OCI-LY1 (cell line): ENCODE results near the gene ARHGEF10L.

Experiments used
- H2AFZ ChIP-seq: fragments of 200-600 bp; sonication (generic), shearing (Covaris generic); 2 replicates; pipeline ENCODE4 v1.6.0; 2014; ENCODE audit warnings: antibody characterized with exemption, mild to moderate bottlenecking, low read length
- H3F3A ChIP-seq: fragments of 200-600 bp; sonication (generic), shearing (Covaris generic); 2 replicates; pipeline ENCODE4 v1.6.0; 2014; ENCODE audit warnings: mild to moderate bottlenecking, antibody characterized with exemption, low read length, moderate library complexity; ENCODE audit not compliant: insufficient read depth
- H3K27ac ChIP-seq: fragments of 200-600 bp; sonication (generic); 2 replicates; pipeline ENCODE4 v1.5.1; 2014; ENCODE audit warnings: low read length, mixed run types, mild to moderate bottlenecking, low read depth; ENCODE audit not compliant: poor library complexity, severe bottlenecking
- H3K27me3 ChIP-seq: fragments of 200-600 bp; sonication (generic); 2 replicates; pipeline ENCODE4 v1.6.0; 2014; ENCODE audit warnings: antibody characterized with exemption, mild to moderate bottlenecking, low read length, moderate library complexity; ENCODE audit not compliant: insufficient read depth
- H3K36me3 ChIP-seq: fragments of 200-600 bp; sonication (generic); 2 replicates; pipeline ENCODE4 v1.6.1; 2014; ENCODE audit warnings: mild to moderate bottlenecking, antibody characterized with exemption, low read length, moderate library complexity, mixed read lengths; ENCODE audit not compliant: insufficient read depth
- H3K4me1 ChIP-seq: fragments of 200-600 bp; sonication (generic); 2 replicates; pipeline ENCODE4 v1.5.1; 2014; ENCODE audit warnings: mild to moderate bottlenecking, low read length, moderate library complexity; ENCODE audit not compliant: insufficient read depth, severe bottlenecking
- H3K4me2 ChIP-seq: fragments of 200-600 bp; sonication (generic), shearing (Covaris generic); 2 replicates; pipeline ENCODE4 v1.6.1; 2014; ENCODE audit warnings: low read length
- H3K4me3 ChIP-seq: fragments of 200-600 bp; sonication (generic); 2 replicates; pipeline ENCODE4 v1.5.1; 2014; ENCODE audit warnings: low read length, low read depth, mild to moderate bottlenecking, mixed read lengths; ENCODE audit not compliant: poor library complexity, severe bottlenecking
- H3K79me2 ChIP-seq: fragments of 200-600 bp; shearing (Covaris generic); 2 replicates; pipeline ENCODE4 v1.6.1; 2016; ENCODE audit warnings: mixed run types, low read length, mixed read lengths; ENCODE audit not compliant: insufficient read depth
- H3K9ac ChIP-seq: fragments of 200-600 bp; sonication (generic), shearing (Covaris generic); 2 replicates; pipeline ENCODE4 v1.6.1; 2014; ENCODE audit warnings: mild to moderate bottlenecking, low read length, mixed read lengths
- H3K9me2 ChIP-seq: fragments of 200-600 bp; sonication (generic), shearing (Covaris generic); 2 replicates; pipeline ENCODE4 v1.6.1; 2014; ENCODE audit warnings: low read depth, mild to moderate bottlenecking, low read length, mixed read lengths
- H3K9me3 ChIP-seq: fragments of 200-600 bp; shearing (Covaris generic); 2 replicates; pipeline ENCODE4 v1.6.1; 2014; ENCODE audit warnings: low read length, mixed read lengths
- H4K20me1 ChIP-seq: fragments of 200-600 bp; sonication (generic), shearing (Covaris generic); 2 replicates; pipeline ENCODE4 v1.6.0; 2016; ENCODE audit warnings: mild to moderate bottlenecking, low read length; ENCODE audit not compliant: insufficient read depth
- CTCF ChIP-seq: fragments of 200-600 bp; sonication (generic), shearing (Covaris generic); IDR thresholded peaks from 2 replicates; pipeline ENCODE4 v1.5.1; 2017; ENCODE audit warnings: mild to moderate bottlenecking, antibody characterized with exemption, low read length, moderate library complexity, mixed read lengths
- EZH2 ChIP-seq: fragments of 200-600 bp; sonication (generic), shearing (Covaris generic); IDR thresholded peaks from 2 replicates; pipeline ENCODE4 v1.8.0; 2017; ENCODE audit warnings: borderline replicate concordance, mixed run types, mild to moderate bottlenecking, antibody characterized with exemption, low read length, moderate library complexity, mixed read lengths

Gene ARHGEF10L

GRCh38 chr1:17719874-17720273 lies 180.4 kb downstream of the ARHGEF10L start:
- Histone ChIP-seq H3K79me2 (no peaks in the 10 kb centered on the region), H3K9ac (no peak overlapping the region)

GRCh38 chr1:17721444-17721843 lies 181.9 kb downstream of the ARHGEF10L start:
- no peaks in the 10 kb centered on the region for H3K79me2 ChIP-seq
- TF ChIP-seq CTCF (no peak), EZH2 (no peak)
- H3K9me2 ChIP-seq: no peaks in the 10 kb centered on the region

More at GRCh38 chr1:17719874-17720273, 180.4 kb downstream of the ARHGEF10L start:
- Histone ChIP-seq H3K4me2 (no peak overlapping the region), H4K20me1 (no peaks in the 10 kb centered on the region), H3K27me3 (0 out of 2 replicates have a peak, but pooled peaks cover 3% of the 10 kb centered on the region), H3K27ac (no peak overlapping the region), H2AFZ (no peak overlapping the region), H3K4me3 (no peak overlapping the region), H3K9me2 (no peaks in the 10 kb centered on the region), H3K36me3 (no peaks in the 10 kb centered on the region), H3F3A (no peaks in the 10 kb centered on the region), H3K9me3 (no peaks in the 10 kb centered on the region), H3K4me1 (no peaks in the 10 kb centered on the region)
- TF ChIP-seq CTCF (no peak), EZH2 (no peak)

GRCh38 chr1:17723684-17724083 lies 184.2 kb downstream of the ARHGEF10L start:
- Histone ChIP-seq H3K9me2 (no peaks in the 10 kb centered on the region), H3K27me3 (no peaks in the 10 kb centered on the region), H3K9me3 (no peaks in the 10 kb centered on the region), H3F3A (no peaks in the 10 kb centered on the region), H3K79me2 (no peaks in the 10 kb centered on the region), H2AFZ (no peak overlapping the region), H3K36me3 (no peaks in the 10 kb centered on the region), H3K27ac (no peak overlapping the region), H3K4me2 (no peak overlapping the region), H3K4me3 (no peak overlapping the region), H3K4me1 (no peaks in the 10 kb centered on the region), H4K20me1 (no peaks in the 10 kb centered on the region), H3K9ac (no peak overlapping the region)
- peak; percentile 12; the same call in 1 of the 2 replicates for TF ChIP-seq CTCF
- no peak for TF ChIP-seq EZH2

More at GRCh38 chr1:17721444-17721843, 181.9 kb downstream of the ARHGEF10L start:
- 0 out of 2 replicates have a peak, but pooled peaks cover 3% of the 10 kb centered on the region for H3K27me3 ChIP-seq
- no peak overlapping the region for H3K4me3 ChIP-seq
- no peak overlapping the region for H2AFZ ChIP-seq
- no peaks in the 10 kb centered on the region for H3K4me1 ChIP-seq
- no peaks in the 10 kb centered on the region for H3F3A ChIP-seq
- no peaks in the 10 kb centered on the region for H4K20me1 ChIP-seq
- H3K4me2 ChIP-seq: no peak overlapping the region
- H3K36me3 ChIP-seq: no peaks in the 10 kb centered on the region
- no peak overlapping the region for H3K9ac ChIP-seq
- no peaks in the 10 kb centered on the region for H3K9me3 ChIP-seq
- no peak overlapping the region for H3K27ac ChIP-seq
